Bronchial epithelial cell (primary cell): ENCODE data around the gene COL20A1. TPM values are rescaled to one million over a fixed set of nuclear protein-coding genes. Genes with fewer than 3 reads are reported as not detected.

ENCODE experiments used
- DNase-seq: peaks from one replicate; pipeline ENCODE4 v3.0.0-alpha.2; 2010; ENCODE audit warnings: low read depth
- FAIRE-seq: peaks from 2 replicates; lab custom pipeline; 2011; peaks lifted over from hg19 to GRCh38; lab: Jason Lieb, UNC
- H3K27me3 ChIP-seq: 2 replicates; pipeline ENCODE4 v1.5.1; 2011; ENCODE audit warnings: low read length; ENCODE audit not compliant: control insufficient read depth, insufficient read depth
- H3K36me3 ChIP-seq: 2 replicates; pipeline ENCODE4 v1.5.1; 2011; ENCODE audit warnings: low read length; ENCODE audit not compliant: control insufficient read depth, insufficient read depth
- H3K4me3 ChIP-seq: 2 replicates; pipeline ENCODE4 v1.5.1; 2011; ENCODE audit warnings: mild to moderate bottlenecking, low read depth, low read length, control low read depth
- total RNA-seq: library from RNA; depleted of rRNA; stranded (reverse); fragments of >200 nt; gene quantifications from 2 replicates; pipeline ENCODE4 v1.2.1, GENCODE V29; 2014
- TF ChIP-seq, protein P1 (sequence below): IDR thresholded peaks from 2 replicates; pipeline ENCODE4 v1.5.1; 2011; ENCODE audit warnings: mild to moderate bottlenecking, moderate library complexity, low read length, control low read depth, inconsistent platforms; ENCODE audit not compliant: insufficient read depth, severe bottlenecking

Gene COL20A1
- total RNA-seq, 1 donor from 2014 or later: not detected

DNA sequence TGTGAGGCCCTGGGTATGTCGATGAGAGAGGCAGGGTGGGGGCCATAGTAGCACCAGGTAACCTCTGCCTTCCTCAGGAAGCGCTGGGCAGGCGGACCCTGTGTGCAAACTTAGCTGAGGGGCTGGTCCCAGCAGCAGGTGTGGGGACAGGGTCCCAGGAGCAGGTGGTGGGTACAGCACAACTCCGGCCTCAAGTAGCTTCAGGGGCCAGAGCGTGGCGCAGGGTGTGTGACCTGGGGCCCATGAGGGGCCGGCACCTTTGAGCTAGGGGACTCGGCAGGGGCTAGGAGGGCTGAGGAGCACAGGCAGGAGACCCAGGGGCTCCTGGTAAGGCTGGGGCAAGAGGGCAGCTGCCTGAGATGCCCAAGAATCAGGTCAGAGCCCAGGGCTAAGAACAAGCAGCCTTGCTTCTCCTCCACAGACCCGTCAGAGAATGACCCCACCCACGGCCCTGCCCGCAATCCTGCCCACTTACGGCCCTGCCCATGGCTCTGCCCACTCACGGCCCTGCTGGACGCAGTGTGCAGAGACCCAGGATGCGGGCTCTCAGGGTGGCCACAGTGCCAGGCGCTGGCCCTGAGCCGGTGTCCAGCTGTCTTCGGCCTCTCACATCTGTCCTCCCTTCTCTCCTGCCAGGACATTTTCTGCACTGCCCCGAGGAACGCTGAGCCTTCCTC is 37.2 kb downstream of the COL20A1 start:
- Histone ChIP-seq H3K4me3 (no peak overlapping the region), H3K27me3 (no peaks in the 10 kb centered on the region), H3K36me3 (no peaks in the 10 kb centered on the region)
- FAIRE-seq (no peak), DNase-seq (no peak)
- TF ChIP-seq, protein P1, sequence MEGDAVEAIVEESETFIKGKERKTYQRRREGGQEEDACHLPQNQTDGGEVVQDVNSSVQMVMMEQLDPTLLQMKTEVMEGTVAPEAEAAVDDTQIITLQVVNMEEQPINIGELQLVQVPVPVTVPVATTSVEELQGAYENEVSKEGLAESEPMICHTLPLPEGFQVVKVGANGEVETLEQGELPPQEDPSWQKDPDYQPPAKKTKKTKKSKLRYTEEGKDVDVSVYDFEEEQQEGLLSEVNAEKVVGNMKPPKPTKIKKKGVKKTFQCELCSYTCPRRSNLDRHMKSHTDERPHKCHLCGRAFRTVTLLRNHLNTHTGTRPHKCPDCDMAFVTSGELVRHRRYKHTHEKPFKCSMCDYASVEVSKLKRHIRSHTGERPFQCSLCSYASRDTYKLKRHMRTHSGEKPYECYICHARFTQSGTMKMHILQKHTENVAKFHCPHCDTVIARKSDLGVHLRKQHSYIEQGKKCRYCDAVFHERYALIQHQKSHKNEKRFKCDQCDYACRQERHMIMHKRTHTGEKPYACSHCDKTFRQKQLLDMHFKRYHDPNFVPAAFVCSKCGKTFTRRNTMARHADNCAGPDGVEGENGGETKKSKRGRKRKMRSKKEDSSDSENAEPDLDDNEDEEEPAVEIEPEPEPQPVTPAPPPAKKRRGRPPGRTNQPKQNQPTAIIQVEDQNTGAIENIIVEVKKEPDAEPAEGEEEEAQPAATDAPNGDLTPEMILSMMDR: no peak

DNA sequence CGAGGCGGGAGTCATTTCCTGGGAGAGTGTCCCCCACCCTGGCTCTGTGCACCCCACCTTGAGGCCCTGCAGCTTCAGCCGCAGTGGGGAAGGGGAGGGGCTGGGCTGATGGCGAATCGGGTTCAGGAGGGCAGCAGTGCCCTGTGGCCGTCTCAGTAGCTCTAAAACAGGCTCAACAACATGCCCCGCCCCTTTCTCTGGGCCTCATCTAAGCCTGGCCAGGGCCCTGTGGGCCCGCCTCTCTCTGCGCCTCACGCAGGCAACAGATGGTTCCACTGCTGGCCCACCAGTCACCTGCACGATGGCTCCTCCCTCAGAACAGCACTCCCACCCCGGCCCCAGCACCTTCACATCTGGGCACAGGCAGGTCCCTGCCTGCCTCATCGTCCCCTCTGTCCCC is 38.0 kb downstream of the COL20A1 start:
- H3K4me3 ChIP-seq: no peak overlapping the region
- FAIRE-seq (no peak), DNase-seq (no peak)
- TF ChIP-seq, protein P1: no peak
- no peaks in the 10 kb centered on the region for H3K36me3 ChIP-seq
- no peaks in the 10 kb centered on the region for H3K27me3 ChIP-seq

DNA sequence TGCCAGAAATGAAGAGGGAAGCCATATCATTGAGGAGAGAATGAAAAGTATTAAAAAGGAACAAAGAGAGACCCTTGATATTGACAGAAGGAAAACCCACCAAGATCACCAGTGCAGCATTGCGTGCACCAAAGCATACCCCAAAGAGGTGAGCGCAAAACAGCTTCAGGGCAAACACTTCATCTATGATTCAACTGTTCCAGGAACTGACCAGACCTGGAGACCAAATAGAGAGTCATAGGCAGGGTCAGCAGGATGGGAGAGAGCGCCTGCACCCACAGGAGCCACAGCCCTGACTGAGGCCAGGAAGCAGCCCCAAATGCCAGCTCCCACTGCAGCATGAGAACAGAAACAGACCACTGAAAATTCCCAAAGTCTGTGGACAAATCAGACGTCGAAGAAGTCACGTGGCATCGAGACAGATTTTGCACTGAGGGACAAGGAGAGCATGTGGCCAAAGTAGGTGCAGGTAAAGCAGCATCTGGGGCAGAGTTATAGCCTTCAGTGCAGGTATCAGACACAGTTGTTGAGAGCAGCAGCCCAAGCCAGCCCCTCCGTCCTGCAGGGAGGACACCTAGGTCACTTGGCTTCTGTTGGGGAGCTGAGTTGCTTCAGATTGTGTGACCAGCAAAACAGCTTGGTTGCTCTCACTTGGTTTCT is 38.9 kb downstream of the COL20A1 start:
- no peak for FAIRE-seq
- H3K27me3 ChIP-seq: no peaks in the 10 kb centered on the region

DNA sequence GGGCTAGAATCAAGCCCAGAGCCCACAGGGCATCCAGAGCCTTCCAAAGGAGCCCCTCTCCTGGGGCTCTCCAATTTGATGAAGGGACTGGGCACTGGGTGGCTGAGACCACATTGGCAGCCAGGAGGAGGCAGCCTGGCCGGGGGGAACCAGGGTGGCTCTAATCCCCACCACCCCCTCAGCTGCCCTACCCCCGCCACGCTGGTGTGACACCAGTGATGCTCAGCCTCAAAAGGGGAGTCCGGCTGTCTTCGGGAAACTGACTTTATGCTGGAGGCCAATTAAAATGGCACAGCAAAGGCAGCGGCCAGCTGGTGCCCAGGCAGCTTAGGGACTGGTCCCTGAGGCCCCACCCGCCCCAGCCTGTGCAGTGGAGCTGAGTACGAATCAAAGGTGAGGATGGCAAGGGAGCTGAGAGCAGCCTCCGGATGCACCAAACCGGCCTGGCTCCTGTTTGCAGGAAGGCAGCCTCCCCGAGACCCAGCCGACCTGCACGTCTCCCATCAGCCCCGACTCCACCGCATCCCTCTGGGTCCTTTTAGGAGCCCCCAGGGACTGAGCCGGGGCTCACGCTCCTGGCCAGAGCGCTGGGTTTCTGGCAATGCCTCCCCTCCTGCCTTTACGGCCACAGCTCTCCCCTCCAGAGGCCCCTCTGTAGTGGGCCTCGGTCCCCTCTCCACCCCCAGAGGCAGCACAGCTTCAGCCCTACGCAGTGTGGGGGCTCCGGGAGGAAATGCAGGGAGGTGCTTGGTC is 39.7 kb downstream of the COL20A1 start:
- H3K36me3 ChIP-seq: no peaks in the 10 kb centered on the region
- DNase-seq: no peak
- H3K4me3 ChIP-seq: no peak overlapping the region
- FAIRE-seq: no peak
- H3K27me3 ChIP-seq: no peaks in the 10 kb centered on the region
- TF ChIP-seq, protein P1: no peak

More for the DNA sequence above, 38.9 kb downstream of the COL20A1 start:
- H3K36me3 ChIP-seq: no peaks in the 10 kb centered on the region
- H3K4me3 ChIP-seq: no peak overlapping the region
- TF ChIP-seq, protein P1: no peak
- no peak for DNase-seq

DNA sequence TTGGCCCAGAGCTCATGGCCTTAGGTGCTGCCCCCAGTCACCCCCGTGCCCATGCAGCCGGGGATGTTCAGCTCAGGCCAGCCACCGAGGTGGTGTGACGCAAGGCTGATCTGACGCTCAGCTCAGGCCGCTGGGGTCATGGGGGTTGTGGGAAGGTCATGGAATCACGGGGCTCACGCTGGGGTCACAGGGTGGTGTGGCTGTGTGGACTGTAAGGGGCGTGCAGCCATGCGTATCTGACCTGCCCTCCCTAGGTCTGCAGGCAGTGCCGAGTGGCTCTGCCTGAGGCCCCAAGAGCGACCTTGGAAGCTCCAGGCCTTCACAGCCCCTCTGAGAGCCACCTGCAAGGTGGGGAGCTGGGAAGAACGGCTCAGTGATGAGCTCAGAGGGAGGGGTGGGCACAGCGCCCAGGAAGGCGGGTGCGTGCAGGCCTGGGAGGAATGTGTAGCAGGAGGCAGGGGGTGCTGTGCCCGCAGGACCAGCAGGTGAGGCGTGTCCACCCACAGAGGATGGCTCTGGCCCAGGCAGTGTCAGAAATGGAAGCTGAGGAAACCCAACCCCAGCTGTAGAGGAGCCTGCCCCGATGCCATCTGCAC is 40.4 kb downstream of the COL20A1 start:
- no peak for FAIRE-seq
- TF ChIP-seq, protein P1: no peak
- Histone ChIP-seq H3K4me3 (no peak overlapping the region), H3K36me3 (no peaks in the 10 kb centered on the region), H3K27me3 (no peaks in the 10 kb centered on the region)
- DNase-seq: peak; percentile 7
